Kidney (tissue), 14 donors: ENCODE data around the gene SYT1. TPM values are rescaled to one million over a fixed set of nuclear protein-coding genes. Genes with fewer than 3 reads are reported as not detected.

ENCODE experiments used
- DNase-seq, 5 donors: peaks; one replicate each; pipeline ENCODE4 v3.0.0-alpha.2; 2013 to 2020
- FAIRE-seq: peaks from 2 replicates; lab custom pipeline; 2012; peaks lifted over from hg19 to GRCh38; lab: Jason Lieb, UNC
- H3K27ac ChIP-seq, 2 donors: one replicate each; pipeline ENCODE4 v1.7.0; 2013; ENCODE audit warnings: low read depth in 2 of 2, low read length in 2 of 2, inconsistent platforms in 1 of 2
- H3K27me3 ChIP-seq: one replicate; pipeline ENCODE4 v1.7.1; 2013; ENCODE audit warnings: low read length, inconsistent platforms; ENCODE audit not compliant: control insufficient read depth, insufficient read depth
- H3K36me3 ChIP-seq, 3 donors: one replicate each; pipeline versions ENCODE4 v1.7.0 to v1.7.1; 2013; ENCODE audit warnings: low read length in 3 of 3, control low read depth in 1 of 3, inconsistent platforms in 1 of 3; ENCODE audit not compliant: insufficient read depth in 3 of 3, control insufficient read depth in 2 of 3
- H3K4me1 ChIP-seq, 3 donors: one replicate each; pipeline versions ENCODE4 v1.7.0 to v1.7.1; 2013; ENCODE audit warnings: low read length in 3 of 3, inconsistent platforms in 1 of 3, low read depth in 1 of 3; ENCODE audit not compliant: control insufficient read depth in 2 of 3, insufficient read depth in 2 of 3
- H3K4me3 ChIP-seq, 3 donors: one replicate each; pipeline versions ENCODE4 v1.7.0 to v1.8.1; 2013; ENCODE audit warnings: low read length in 3 of 3, control low read depth in 1 of 3, inconsistent platforms in 1 of 3
- H3K9ac ChIP-seq, 3 donors: one replicate each; pipeline versions ENCODE4 v1.7.0 to v1.7.1; 2013; ENCODE audit warnings: low read length in 3 of 3, control low read depth in 1 of 3, inconsistent platforms in 1 of 3
- H3K9me3 ChIP-seq, 3 donors: one replicate each; pipeline versions ENCODE4 v1.7.0 to v1.7.1; 2013; ENCODE audit warnings: low read length in 3 of 3, control low read depth in 1 of 3, inconsistent platforms in 1 of 3; ENCODE audit not compliant: control insufficient read depth in 2 of 3, insufficient read depth in 1 of 3
- CTCF ChIP-seq: IDR thresholded peaks from 3 replicates; pipeline ENCODE4 v1.5.1; 2012; ENCODE audit warnings: mild to moderate bottlenecking, moderate library complexity, borderline replicate concordance; ENCODE audit not compliant: insufficient read depth; ENCODE audit errors: extremely low read depth
- intact Hi-C: fragments of 100-400 bp; cut with DNase I; formaldehyde crosslinking; loops from one replicate; pipeline ENCODE4 v1.11.1; 2022
- polyA plus RNA-seq: library from polyadenylated mRNA; stranded (reverse); fragments of 350-450 nt; fragmentation: Illumina TruSeq; extraction: RNeasy Lipid Tissue Mini Kit (QIAGEN cat#74804); gene quantifications from one replicate; pipeline ENCODE4 v1.2.3, GENCODE V29; 2014; ENCODE audit warnings: low read depth, low replicate concordance; ENCODE audit not compliant: insufficient read depth
- total RNA-seq: library from RNA; stranded (reverse); fragmentation: NEBNext Ultra II Directional; extraction: Animal tissue kit (Norgen Biotek cat#: 25700); gene quantifications from one replicate; pipeline ENCODE4 v1.2.1, GENCODE V29; 2021
- donor health status: control.
- donor health status: control.
- donor health status: control.
- donor health status: control.
- donor health status: control.
- donor health status: DM: yes; HTN: yes; CAD: no.
- donor health status: Normal renal cell carcinoma (clear cell type).

Gene SYT1
- total and polyA plus RNA-seq, 2 donors from 2014 or later: 0.69 to 1.2 TPM

DNA sequence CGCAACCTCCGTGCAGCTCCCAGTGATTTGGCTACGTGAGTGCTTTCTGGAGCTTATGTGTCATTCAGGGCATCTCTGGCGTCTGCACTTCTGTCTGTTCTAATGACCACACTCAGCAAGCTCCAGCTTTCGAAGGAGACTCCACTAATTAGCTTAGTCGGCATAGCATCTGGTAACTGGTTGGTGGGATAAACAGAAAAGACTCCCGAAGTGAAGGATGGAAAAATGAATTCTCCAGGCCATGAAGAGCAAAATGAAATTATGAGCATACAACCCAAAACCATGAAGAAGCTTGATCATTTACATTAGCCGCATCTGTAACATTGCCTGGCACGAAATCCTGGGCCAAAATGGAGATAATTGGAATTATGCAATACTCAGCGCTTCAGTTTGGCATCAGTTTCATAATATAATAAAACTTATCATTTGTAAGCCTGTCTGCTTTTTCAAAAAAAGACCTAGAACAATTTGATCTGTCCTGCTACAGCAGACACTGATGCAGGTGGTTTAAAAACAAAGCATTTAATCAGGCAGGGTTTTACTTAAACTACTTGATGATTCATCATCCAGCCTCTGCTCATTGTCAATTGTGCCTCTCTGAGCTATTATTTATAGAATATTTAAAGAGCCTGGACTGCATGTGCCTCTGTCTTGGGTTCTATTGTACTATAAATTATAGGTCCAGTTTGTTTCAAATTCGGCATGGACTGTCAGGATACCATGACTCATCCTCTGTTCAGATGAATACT lies 87.4 kb downstream of the SYT1 start:
- Histone ChIP-seq H3K9ac (no peak overlapping the region), H3K4me3 (no peak overlapping the region), H3K27me3 (no peaks in the 10 kb centered on the region), H3K4me1 (no peaks in the 10 kb centered on the region), H3K27ac (no peak overlapping the region), H3K9me3 (no peaks in the 10 kb centered on the region), H3K36me3 (no peaks in the 10 kb centered on the region)
- no peak for FAIRE-seq
- no peak for DNase-seq
- no peak for TF ChIP-seq CTCF
- intact Hi-C loops: no loop called here

GRCh38 chr12:78952552-78952929 lies 88.0 kb downstream of the SYT1 start:
- H3K27me3 ChIP-seq: no peaks in the 10 kb centered on the region
- no peak for DNase-seq
- H3K9ac ChIP-seq: no peak overlapping the region
- H3K36me3 ChIP-seq: no peaks in the 10 kb centered on the region
- H3K4me3 ChIP-seq: no peak overlapping the region
- FAIRE-seq: no peak
- H3K9me3 ChIP-seq: no peaks in the 10 kb centered on the region
- H3K4me1 ChIP-seq: no peaks in the 10 kb centered on the region
- no peak overlapping the region for H3K27ac ChIP-seq
- no peak for TF ChIP-seq CTCF
- intact Hi-C loops: no loop called here

DNA sequence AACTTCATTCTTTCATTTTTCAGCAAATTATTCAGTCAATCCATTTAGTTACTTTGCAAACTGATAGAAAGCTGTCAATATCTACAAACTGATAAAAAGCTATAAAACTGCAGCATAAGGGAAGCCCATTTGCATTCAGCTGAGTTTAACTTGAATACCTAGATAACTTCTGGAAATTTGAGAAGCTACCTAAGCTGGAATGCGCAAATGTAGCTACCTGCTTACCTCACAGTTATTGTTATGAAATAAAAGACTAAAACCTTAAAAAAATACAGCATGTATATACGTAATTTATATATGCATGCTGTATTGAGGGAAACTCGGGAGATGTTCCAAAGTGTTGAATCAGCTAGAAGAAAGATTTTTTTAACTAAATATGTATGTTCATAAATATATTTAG lies 94.4 kb downstream of the SYT1 start:
- Histone ChIP-seq H3K36me3 (no peaks in the 10 kb centered on the region), H3K9ac (no peak overlapping the region), H3K27me3 (no peaks in the 10 kb centered on the region), H3K4me1 (no peaks in the 10 kb centered on the region), H3K27ac (no peak overlapping the region), H3K9me3 (no peaks in the 10 kb centered on the region), H3K4me3 (no peak overlapping the region)
- TF ChIP-seq CTCF: no peak
- intact Hi-C loops: no loop called here
- DNase-seq (no peak), FAIRE-seq (no peak)
